ENCODE measurements around the gene USP1. TPM values are rescaled to one million over a fixed set of nuclear protein-coding genes. Genes with fewer than 3 reads are reported as not detected.

The USP1 gene
- total RNA-seq, 4 donors from 2014 or later = 23.9 to 28.4 (median 25.8) TPM

- 88 to 90% methylated on average over 1 of the region's 1 CpG for WGBS, 2 donors
- no peak overlapping the region for H3K4me3 ChIP-seq (ENCODE audit: low read depth, poor library complexity, severe bottlenecking)
- DNase-seq (ENCODE audit: low spot score in 2 of 2) = no peak
- TF ChIP-seq POLR2A (IDR thresholded peaks at IDR 0.05) = no peak
- TF ChIP-seq CTCF (IDR thresholded peaks at IDR 0.05) = no peak
- intact Hi-C loops (cut with DNase I; ENCODE audit: low total_unique reads) = no loop called here
Measured at GRCh38 chr1:62420214-62420613, 16.6 kb upstream of the USP1 start.

- intact Hi-C loops (cut with DNase I; ENCODE audit: low total_unique reads) = no loop called here
- WGBS, 2 donors = 92% methylated on average over 14 of the region's 14 CpGs
- no peak for TF ChIP-seq POLR2A (IDR thresholded peaks at IDR 0.05)
- no peak for DNase-seq (ENCODE audit: low spot score in 2 of 2)
- H3K4me3 ChIP-seq (ENCODE audit: low read depth, poor library complexity, severe bottlenecking) = no peak overlapping the region
Measured at GRCh38 chr1:62423580-62424242, 13.1 kb upstream of the USP1 start.

DNA sequence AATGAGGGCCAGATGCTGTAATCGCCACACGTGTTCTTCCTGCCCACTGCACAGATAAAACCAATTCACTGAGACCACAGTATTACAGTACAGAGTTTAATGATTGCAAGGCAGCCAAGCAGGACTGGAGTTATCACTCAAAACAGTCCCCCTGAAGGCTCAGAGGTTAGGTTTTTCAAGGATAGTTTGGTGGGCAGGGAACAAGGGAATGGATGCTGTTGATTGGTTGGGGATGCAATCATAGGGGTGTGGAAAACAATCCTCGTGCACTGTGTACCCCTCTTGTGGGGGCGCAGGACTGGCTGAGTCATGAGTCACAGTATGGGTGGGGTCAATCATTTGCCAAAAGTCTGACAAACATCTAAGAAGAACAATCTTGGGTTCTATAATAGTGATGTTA is 12.4 kb upstream of the USP1 start:
- intact Hi-C loops (cut with DNase I; ENCODE audit: low total_unique reads) = no loop called here
- H3K4me3 ChIP-seq (ENCODE audit: low read depth, poor library complexity, severe bottlenecking) = no peak overlapping the region
- WGBS, 2 donors = 39 to 46% methylated on average over 4 of the region's 4 CpGs
- TF ChIP-seq CTCF (IDR thresholded peaks at IDR 0.05) = no peak
- TF ChIP-seq POLR2A (IDR thresholded peaks at IDR 0.05) = no peak
- DNase-seq (ENCODE audit: low spot score in 2 of 2) = no peak

GRCh38 chr1:62425041-62425440 is 11.8 kb upstream of the USP1 start:
- DNase-seq (ENCODE audit: low spot score in 2 of 2) = no peak
- WGBS, 2 donors = 78 to 80% methylated on average over 5 of the region's 5 CpGs
- H3K4me3 ChIP-seq (ENCODE audit: low read depth, poor library complexity, severe bottlenecking) = no peak overlapping the region
- intact Hi-C loops (cut with DNase I; ENCODE audit: low total_unique reads) = no loop called here
- TF ChIP-seq CTCF (IDR thresholded peaks at IDR 0.05) (no peak), POLR2A (IDR thresholded peaks at IDR 0.05) (no peak)

- 36 to 39% methylated on average over 3 of the region's 3 CpGs for WGBS, 2 donors
- DNase-seq (ENCODE audit: low spot score in 2 of 2) = no peak
- H3K4me3 ChIP-seq (ENCODE audit: low read depth, poor library complexity, severe bottlenecking) = no peak overlapping the region
- TF ChIP-seq POLR2A (IDR thresholded peaks at IDR 0.05) (no peak), CTCF (IDR thresholded peaks at IDR 0.05) (no peak)
- intact Hi-C loops (cut with DNase I; ENCODE audit: low total_unique reads) = no loop called here
Measured at GRCh38 chr1:62426237-62426636, 10.6 kb upstream of the USP1 start.

DNA sequence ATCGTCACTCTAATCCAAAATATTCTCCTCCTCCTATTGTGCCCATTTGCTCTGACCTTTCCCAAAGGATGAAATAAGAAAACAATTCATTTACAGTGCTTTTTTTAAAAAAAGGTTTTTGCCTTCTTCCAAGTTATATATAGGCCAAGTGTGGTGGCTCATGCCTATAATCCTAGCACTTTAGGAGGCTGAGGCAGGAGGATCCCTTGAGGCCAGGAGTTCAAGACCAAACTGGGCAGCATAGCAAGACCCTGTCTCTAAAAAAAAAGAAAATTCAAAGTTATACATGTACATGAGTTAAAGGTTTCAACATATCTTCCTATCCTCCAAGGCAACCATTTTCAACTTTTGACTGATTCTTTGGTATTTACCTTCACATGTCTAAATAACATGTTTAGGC is 10.1 kb upstream of the USP1 start:
- no peak overlapping the region for H3K4me3 ChIP-seq (ENCODE audit: low read depth, poor library complexity, severe bottlenecking)
- DNase-seq (ENCODE audit: low spot score in 2 of 2) = no peak
- intact Hi-C loops (cut with DNase I; ENCODE audit: low total_unique reads) = no loop called here
- TF ChIP-seq CTCF (IDR thresholded peaks at IDR 0.05) = no peak
- no peak for TF ChIP-seq POLR2A (IDR thresholded peaks at IDR 0.05)
- WGBS, 2 donors = 83 to 88% methylated on average over 1 of the region's 1 CpG
